CD4-positive, alpha-beta T cell treated with Interleukin-15 for 1 hour (primary cell): ENCODE data around the gene EFNA3.
A peak's percentile ranks its signal among the peaks of the same experiment; 100 is the strongest.

Source experiments
- DNase-seq: peaks from one replicate; pipeline ENCODE4 v3.0.0-alpha.2; 2020

Gene EFNA3

DNA sequence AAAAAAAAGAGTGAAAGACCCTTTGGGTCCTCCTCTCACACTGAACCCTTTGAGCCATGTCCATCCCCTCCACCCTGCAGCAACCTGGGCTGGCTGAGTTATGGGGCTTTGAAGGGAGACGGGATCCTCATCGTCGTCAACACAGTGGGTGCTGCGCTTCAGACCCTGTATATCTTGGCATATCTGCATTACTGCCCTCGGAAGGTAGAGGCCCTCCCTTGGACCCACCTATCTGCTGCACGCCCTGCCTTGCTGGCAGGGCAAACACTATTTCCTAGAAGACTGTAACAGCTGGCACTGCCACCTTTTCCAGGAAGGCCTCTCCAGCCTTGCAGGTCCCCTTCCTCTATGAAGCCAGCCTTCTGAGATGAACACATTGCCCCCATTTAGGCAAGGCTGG is 58.1 kb downstream of the EFNA3 start:
- DNase-seq: peak; percentile 54
